H1 (cell line): Measurements from ENCODE around the gene TANC1. TPM values are rescaled to one million over a fixed set of nuclear protein-coding genes. Genes with fewer than 3 reads are reported as not detected.

Experiments used
- EP300 ChIP-seq, 2 experiments: IDR thresholded peaks; 1 replicate in 1 of 2; 2 replicates in 1 of 2; pipeline ENCODE4 v1.6.1; 2011 to 2012; ENCODE audit warnings: low read depth in 2 of 2, low read length in 2 of 2, mild to moderate bottlenecking in 2 of 2, borderline replicate concordance in 1 of 2, inconsistent platforms in 1 of 2, moderate library complexity in 1 of 2
- POLR2A ChIP-seq, 2 experiments: IDR thresholded peaks; 1 replicate in 1 of 2; 2 replicates in 1 of 2; pipeline ENCODE4 v1.6.1; 2011; ENCODE audit warnings: low read depth in 2 of 2, low read length in 2 of 2, mild to moderate bottlenecking in 2 of 2; ENCODE audit errors: control extremely low read depth in 1 of 2
- polyA plus RNA-seq, 7 experiments: library from polyadenylated mRNA; depleted of rRNA in 3 of 7; stranded (reverse) in 5 of 7; unstranded in 2 of 7; fragments of >200 nt in 5 of 7; fragments of 200-250 nt in 2 of 7; gene quantifications; 1 replicate in 5 of 7; 2 replicates in 1 of 7; 4 replicates in 1 of 7; pipeline versions ENCODE4 v1.2.1 to v1.2.3, GENCODE V29; 2011 to 2013; ENCODE audit warnings: missing spikeins in 2 of 7, mixed read lengths in 2 of 7
- total RNA-seq: library from RNA; stranded (reverse); fragmentation: NEBNext Ultra II Directional; extraction: Animal tissue kit (Norgen Biotek cat#: 25700); gene quantifications from 2 replicates; pipeline ENCODE4 v1.2.1, GENCODE V29; 2021
- TF ChIP-seq, protein P1 (sequence below): IDR thresholded peaks from 2 replicates; pipeline ENCODE4 v1.6.1; 2011; ENCODE audit warnings: low read length, improper control_type of control experiment

Gene TANC1
- total and polyA plus RNA-seq, 2 of the 8 experiments (the other 6 are each of a cell fraction or from before 2014, with no cell fraction given) = 4.1 to 7.6 TPM

DNA sequence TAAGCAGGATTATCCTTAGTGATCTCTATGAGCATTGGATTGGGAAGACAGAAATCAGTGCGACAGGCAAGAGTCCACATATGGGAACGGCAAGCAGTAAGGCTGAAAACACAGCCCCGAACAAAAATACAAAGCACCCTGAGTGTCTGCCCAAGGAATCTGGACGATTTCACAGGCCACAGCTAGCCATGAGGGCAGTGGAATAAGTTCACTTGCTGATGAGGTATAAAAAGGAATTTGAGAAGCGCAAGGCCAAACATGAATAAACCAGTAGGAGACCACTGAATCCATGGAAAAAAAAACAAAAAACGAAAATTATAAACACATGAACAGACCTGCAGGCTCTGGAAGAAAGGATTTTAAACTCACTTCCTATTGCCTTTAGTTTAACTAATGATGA, 293.8 kb downstream of the TANC1 start (continued):
- TF ChIP-seq, protein P1, sequence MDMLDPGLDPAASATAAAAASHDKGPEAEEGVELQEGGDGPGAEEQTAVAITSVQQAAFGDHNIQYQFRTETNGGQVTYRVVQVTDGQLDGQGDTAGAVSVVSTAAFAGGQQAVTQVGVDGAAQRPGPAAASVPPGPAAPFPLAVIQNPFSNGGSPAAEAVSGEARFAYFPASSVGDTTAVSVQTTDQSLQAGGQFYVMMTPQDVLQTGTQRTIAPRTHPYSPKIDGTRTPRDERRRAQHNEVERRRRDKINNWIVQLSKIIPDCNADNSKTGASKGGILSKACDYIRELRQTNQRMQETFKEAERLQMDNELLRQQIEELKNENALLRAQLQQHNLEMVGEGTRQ = no peak
- TF ChIP-seq EP300 (IDR thresholded peaks at IDR 0.05; ENCODE audit: borderline replicate concordance in 1 of 2, low read depth in 2 of 2, low read length in 2 of 2) = no peak
- TF ChIP-seq POLR2A (IDR thresholded peaks at IDR 0.05; ENCODE audit: control extremely low read depth in 1 of 2, low read depth in 2 of 2, low read length in 2 of 2) = no peak
